Cerebellar nuclear complex (tissue), 1 donor: ENCODE measurements around the gene ELL3.

Experiments used
- DNase-seq, 2 experiments: peaks; one replicate each; lab custom pipeline; 2025; lab: John Stamatoyannopoulos, UW

The ELL3 gene

DNA sequence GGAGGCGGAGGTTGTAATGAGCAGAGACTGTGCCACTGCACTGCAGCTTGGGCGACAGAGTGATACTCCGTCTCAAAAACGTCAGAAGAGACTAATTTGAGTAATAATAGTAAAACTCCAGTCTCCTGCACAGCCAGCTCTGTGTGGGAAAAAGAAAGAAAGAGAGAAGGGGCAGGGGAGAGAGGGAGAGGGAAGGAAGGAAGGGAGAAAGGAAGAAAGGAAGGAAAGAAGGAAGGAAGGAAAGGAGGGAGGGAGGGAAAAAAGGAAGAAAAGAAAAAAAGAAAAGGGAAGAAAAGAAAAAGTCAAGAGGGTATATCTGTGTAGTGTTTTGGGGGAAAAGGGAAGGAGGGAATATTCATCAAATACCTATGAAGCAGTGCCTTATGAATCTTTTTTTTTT lies 53.6 kb downstream of the ELL3 start:
- no peak for DNase-seq
